Central memory CD4-positive, alpha-beta T cell (primary cell): Measurements from ENCODE around the gene NEDD4L.

Experiments used
- DNase-seq: peaks from one replicate; pipeline ENCODE4 v3.0.0; 2022

NEDD4L gene

GRCh38 chr18:58405107-58405898 is 361.3 kb downstream of the NEDD4L start:
- no peak for DNase-seq

- DNase-seq, result no peak
Observed at GRCh38 chr18:58407263-58407648, 363.2 kb downstream of the NEDD4L start.

GRCh38 chr18:58407649-58408407 is 363.8 kb downstream of the NEDD4L start:
- no peak for DNase-seq

GRCh38 chr18:58408665-58409064 is 364.6 kb downstream of the NEDD4L start:
- no peak for DNase-seq

- DNase-seq, result no peak
Observed at GRCh38 chr18:58409802-58410445, 365.9 kb downstream of the NEDD4L start.

- DNase-seq, result no peak
Observed at GRCh38 chr18:58411323-58411722, 367.3 kb downstream of the NEDD4L start.

- no peak for DNase-seq
Observed at GRCh38 chr18:58412844-58413666, 369.0 kb downstream of the NEDD4L start.

GRCh38 chr18:58413667-58414628 is 369.9 kb downstream of the NEDD4L start:
- DNase-seq, result no peak

- no peak for DNase-seq
Observed at GRCh38 chr18:58416014-58416703, 372.1 kb downstream of the NEDD4L start.

GRCh38 chr18:58416704-58417683 is 373.0 kb downstream of the NEDD4L start:
- no peak for DNase-seq

- DNase-seq, result no peak
Observed at GRCh38 chr18:58417752-58418151, 373.7 kb downstream of the NEDD4L start.

- DNase-seq, result no peak
Observed at GRCh38 chr18:58418361-58418760, 374.3 kb downstream of the NEDD4L start.

- no peak for DNase-seq
Observed at GRCh38 chr18:58419587-58420199, 375.7 kb downstream of the NEDD4L start.

GRCh38 chr18:58426611-58427010 is 382.6 kb downstream of the NEDD4L start:
- no peak for DNase-seq

- no peak for DNase-seq
Observed at GRCh38 chr18:58427321-58427720, 383.3 kb downstream of the NEDD4L start.

GRCh38 chr18:58429442-58429841 is 385.4 kb downstream of the NEDD4L start:
- DNase-seq, result no peak

- no peak for DNase-seq
Observed at GRCh38 chr18:58431215-58431614, 387.2 kb downstream of the NEDD4L start.

GRCh38 chr18:58432050-58432727 is 388.2 kb downstream of the NEDD4L start:
- no peak for DNase-seq
